Prostate gland (tissue), 2 donors: ENCODE results near the gene GALNT2.

Source experiments
- CTCF ChIP-seq, 4 experiments: fragments of 200-600 bp in 2 of 4; fragments of 450-650 bp in 2 of 4; sonication (generic) in 2 of 4; IDR thresholded peaks; 1 replicate in 3 of 4; 2 replicates in 1 of 4; pipeline ENCODE4 v1.5.1; 2016 to 2019; ENCODE audit warnings: antibody characterized with exemption in 4 of 4, mild to moderate bottlenecking in 2 of 4, moderate library complexity in 2 of 4
- POLR2AphosphoS5 ChIP-seq: sonication (generic); formaldehyde crosslinking; IDR thresholded peaks from one replicate; pipeline ENCODE4 v1.6.1; 2017; ENCODE audit warnings: antibody characterized with exemption

GRCh38 chr1:230113235-230113592 is 46.2 kb downstream of the GALNT2 start:
- no peak for TF ChIP-seq CTCF (IDR thresholded peaks at IDR 0.05)
- no peak for TF ChIP-seq POLR2AphosphoS5
